ENCODE data around the gene ADAT3. TPM values are rescaled to one million over a fixed set of nuclear protein-coding genes. Genes with fewer than 3 reads are reported as not detected.

The ADAT3 gene
- total RNA-seq, 1 experiment from 2014 or later, result 6.9 TPM

GRCh38 chr19:1901940-1902404, 3.2 kb upstream of the ADAT3 start:
- Mint-ChIP-seq H3K27me3 (ENCODE audit: insufficient read depth, unreplicated experiment) (no peaks in the 10 kb centered on the region), H3K36me3 (ENCODE audit: insufficient read depth, unreplicated experiment) (peaks cover 4% of the 10 kb centered on the region), H3K9me3 (ENCODE audit: unreplicated experiment) (no peaks in the 10 kb centered on the region), H3K27ac (ENCODE audit: low read depth, unreplicated experiment) (no peak overlapping the region), H3K4me3 (ENCODE audit: unreplicated experiment) (no peak overlapping the region), H3K4me1 (ENCODE audit: insufficient read depth, unreplicated experiment) (no peaks in the 10 kb centered on the region)
- CTCF ChIA-PET, result interaction anchor here (0.6 kb wide), 1 partner anchor 877 kb away, joined by 3 read pairs; no protein-coding TSS in a partner anchor
- no TSS peak for BruUV-seq (replicated peaks)
- DNase-seq (ENCODE audit: unreplicated experiment), result no peak
- POLR2A ChIA-PET, result interaction anchor here (0.7 kb wide), 1 partner anchor 248 kb away, joined by 3 read pairs; no protein-coding TSS in a partner anchor
- TF ChIP-seq CTCF (IDR thresholded peaks at IDR 0.05; ENCODE audit: unreplicated experiment), result no peak
- intact Hi-C loops (cut with micrococcal nuclease), result no loop called here

GRCh38 chr19:1902923-1903322, 2.3 kb upstream of the ADAT3 start:
- BruUV-seq (replicated peaks), result no TSS peak
- no peaks in the 10 kb centered on the region for H3K27me3 Mint-ChIP-seq (ENCODE audit: insufficient read depth, unreplicated experiment)
- CTCF ChIA-PET, result interaction anchor here (0.6 kb wide), 1 partner anchor 167 kb away, joined by 4 read pairs; no protein-coding TSS in a partner anchor
- POLR2A ChIA-PET, result no interaction called here
- no peaks in the 10 kb centered on the region for H3K4me1 Mint-ChIP-seq (ENCODE audit: insufficient read depth, unreplicated experiment)
- no peak overlapping the region for H3K4me3 Mint-ChIP-seq (ENCODE audit: unreplicated experiment)
- H3K9me3 Mint-ChIP-seq (ENCODE audit: unreplicated experiment), result no peaks in the 10 kb centered on the region
- intact Hi-C loops (cut with micrococcal nuclease), result no loop called here
- no peak for TF ChIP-seq CTCF (IDR thresholded peaks at IDR 0.05; ENCODE audit: unreplicated experiment)
- H3K36me3 Mint-ChIP-seq (ENCODE audit: insufficient read depth, unreplicated experiment), result peaks cover 4% of the 10 kb centered on the region
- DNase-seq (ENCODE audit: unreplicated experiment), result no peak
- H3K27ac Mint-ChIP-seq (ENCODE audit: low read depth, unreplicated experiment), result no peak overlapping the region

- no peak for DNase-seq (ENCODE audit: unreplicated experiment)
- H3K4me1 Mint-ChIP-seq (ENCODE audit: insufficient read depth, unreplicated experiment), result no peaks in the 10 kb centered on the region
- POLR2A ChIA-PET, result no interaction called here
- no TSS peak for BruUV-seq (replicated peaks)
- no peak for TF ChIP-seq CTCF (IDR thresholded peaks at IDR 0.05; ENCODE audit: unreplicated experiment)
- intact Hi-C loops (cut with micrococcal nuclease), result loop anchor here (5.0 kb wide), 1 partner anchor 32 kb away; no protein-coding TSS in a partner anchor
- H3K4me3 Mint-ChIP-seq (ENCODE audit: unreplicated experiment), result peak overlapping the region; percentile 82
- CTCF ChIA-PET, result interaction anchor here (0.6 kb wide), 1 partner anchor 211 kb away, joined by 3 read pairs; no protein-coding TSS in a partner anchor
- peaks cover 4% of the 10 kb centered on the region for H3K36me3 Mint-ChIP-seq (ENCODE audit: insufficient read depth, unreplicated experiment)
- no peaks in the 10 kb centered on the region for H3K9me3 Mint-ChIP-seq (ENCODE audit: unreplicated experiment)
- H3K27ac Mint-ChIP-seq (ENCODE audit: low read depth, unreplicated experiment), result peak overlapping the region; percentile 93
- H3K27me3 Mint-ChIP-seq (ENCODE audit: insufficient read depth, unreplicated experiment), result no peaks in the 10 kb centered on the region
Measured at GRCh38 chr19:1904860-1905109, 414 bp upstream of the ADAT3 start.

- Mint-ChIP-seq H3K9me3 (ENCODE audit: unreplicated experiment) (no peaks in the 10 kb centered on the region), H3K4me3 (ENCODE audit: unreplicated experiment) (peak overlapping the region; percentile 82), H3K4me1 (ENCODE audit: insufficient read depth, unreplicated experiment) (peaks cover 6% of the 10 kb centered on the region), H3K27me3 (ENCODE audit: insufficient read depth, unreplicated experiment) (no peaks in the 10 kb centered on the region), H3K36me3 (ENCODE audit: insufficient read depth, unreplicated experiment) (peaks cover 4% of the 10 kb centered on the region), H3K27ac (ENCODE audit: low read depth, unreplicated experiment) (peak overlapping the region; percentile 93)
- intact Hi-C loops (cut with micrococcal nuclease), result loop anchor here (5.0 kb wide), 1 partner anchor 34 kb away; no protein-coding TSS in a partner anchor
- BruUV-seq (replicated peaks), result TSS peak; percentile 63
- ChIA-PET CTCF (interaction anchor here (0.6 kb wide), 1 partner anchor 1130 kb away, joined by 3 read pairs; no protein-coding TSS in a partner anchor), POLR2A (interaction anchor here (0.6 to 1.4 kb wide), 8 partner anchors 9 to 903 kb away, joined by 3 to 4 read pairs (median 3); no protein-coding TSS in a partner anchor)
- no peak for TF ChIP-seq CTCF (IDR thresholded peaks at IDR 0.05; ENCODE audit: unreplicated experiment)
- no peak for DNase-seq (ENCODE audit: unreplicated experiment)
Measured at GRCh38 chr19:1905863-1906375, 720 bp downstream of the ADAT3 start.
